DND-41 (cell line): Measurements from ENCODE around the gene DNMT1.

ENCODE experiments used
- ATAC-seq: fragments of 200-7000 bp; cut with Tn5 transposase; 3 replicates; pipeline ENCODE4 v1.9.1; 2021; ENCODE audit warnings: low read depth; ENCODE audit not compliant: insufficient read depth
- DNase-seq: peaks from one replicate; pipeline ENCODE4 v3.0.0-alpha.2; 2020
- H2AFZ ChIP-seq: 2 replicates; pipeline ENCODE4 v1.6.0; 2012; ENCODE audit warnings: low read depth, low read length
- H3K27ac ChIP-seq: 2 replicates; pipeline ENCODE4 v1.5.1; 2012; ENCODE audit warnings: low read length, inconsistent platforms
- H3K27me3 ChIP-seq: fragments of 200-600 bp; sonication (generic); 2 replicates; pipeline ENCODE4 v1.6.0; 2012; ENCODE audit warnings: low read length, mild to moderate bottlenecking, inconsistent platforms; ENCODE audit not compliant: insufficient read depth, poor library complexity
- H3K36me3 ChIP-seq: 2 replicates; pipeline ENCODE4 v1.5.1; 2012; ENCODE audit warnings: low read length, inconsistent platforms; ENCODE audit not compliant: insufficient read depth
- H3K4me1 ChIP-seq: 2 replicates; pipeline ENCODE4 v1.5.1; 2012; ENCODE audit warnings: mild to moderate bottlenecking, low read length; ENCODE audit not compliant: insufficient read depth
- H3K4me2 ChIP-seq: 2 replicates; pipeline ENCODE4 v1.6.0; 2012; ENCODE audit warnings: mild to moderate bottlenecking, moderate library complexity, low read length, inconsistent platforms; ENCODE audit not compliant: insufficient read depth
- H3K4me3 ChIP-seq, 2 experiments: fragments of 200-600 bp in 1 of 2; shearing (Covaris generic) in 1 of 2; 2 replicates each; pipeline ENCODE4 v1.5.1; 2012 to 2016; ENCODE audit warnings: inconsistent platforms in 2 of 2, low read length in 2 of 2, mild to moderate bottlenecking in 2 of 2, low read depth in 1 of 2, moderate library complexity in 1 of 2
- H3K79me2 ChIP-seq: 2 replicates; pipeline ENCODE4 v1.6.0; 2012; ENCODE audit warnings: low read length, inconsistent platforms; ENCODE audit not compliant: insufficient read depth
- H3K9ac ChIP-seq: 2 replicates; pipeline ENCODE4 v1.6.0; 2012; ENCODE audit warnings: low read depth, mild to moderate bottlenecking, inconsistent platforms, low read length, moderate library complexity
- H3K9me3 ChIP-seq: 2 replicates; pipeline ENCODE4 v1.5.1; 2012; ENCODE audit warnings: low read length, moderate library complexity, mild to moderate bottlenecking, inconsistent platforms; ENCODE audit not compliant: insufficient read depth, severe bottlenecking
- H4K20me1 ChIP-seq: 2 replicates; pipeline ENCODE4 v1.6.0; 2012; ENCODE audit warnings: low read length; ENCODE audit not compliant: insufficient read depth
- EZH2 ChIP-seq: IDR thresholded peaks from 3 replicates; pipeline ENCODE4 v1.6.1; 2012; ENCODE audit warnings: borderline replicate concordance, low read depth, mild to moderate bottlenecking, moderate library complexity, low read length, inconsistent platforms; ENCODE audit not compliant: severe bottlenecking
- TF ChIP-seq, protein P1 (sequence below): IDR thresholded peaks from 2 replicates; pipeline ENCODE4 v1.5.1; 2012; ENCODE audit warnings: borderline replicate concordance, low read length, moderate library complexity, mild to moderate bottlenecking; ENCODE audit not compliant: poor library complexity, severe bottlenecking; ENCODE audit errors: extremely low read depth

The DNMT1 gene

DNA sequence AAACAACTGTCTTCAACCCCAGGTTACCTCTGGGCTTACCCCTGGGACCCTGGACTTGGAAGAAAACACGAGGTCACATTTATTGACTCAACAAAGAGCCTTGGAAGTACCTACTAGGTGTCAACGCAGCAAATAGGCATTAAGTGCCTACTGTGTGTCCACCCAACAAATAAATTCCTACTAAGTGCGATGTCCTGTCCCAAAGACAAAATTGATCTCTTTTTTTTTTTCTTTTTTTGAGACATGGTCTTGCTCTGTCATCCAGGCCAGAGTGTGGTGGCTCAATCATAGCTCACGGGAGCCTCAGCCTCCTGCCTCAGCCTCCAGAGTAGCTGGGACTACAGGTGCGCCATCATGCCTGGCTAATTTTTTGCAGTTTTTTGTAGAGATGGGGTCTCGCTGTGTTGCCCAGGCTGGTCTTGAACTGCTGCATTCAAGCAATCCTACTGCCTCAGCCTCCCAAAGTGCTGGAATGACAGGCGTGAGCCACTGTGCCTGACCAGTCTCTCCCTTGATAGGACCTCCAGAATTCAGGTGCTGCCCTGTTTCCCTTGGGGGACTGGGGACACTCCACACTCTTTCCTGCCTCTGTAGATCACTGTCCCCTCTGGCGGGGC, 37.0 kb upstream of the DNMT1 start:
- Histone ChIP-seq H3K4me1 (peaks cover 35% of the 10 kb centered on the region), H3K27me3 (peaks cover 10% of the 10 kb centered on the region), H3K4me2 (peak overlapping the region; percentile 87), H3K9me3 (no peaks in the 10 kb centered on the region), H2AFZ (no peak overlapping the region), H3K9ac (peak overlapping the region; percentile 70; the same call in 1 of the 2 replicates), H3K36me3 (no peaks in the 10 kb centered on the region), H3K79me2 (no peaks in the 10 kb centered on the region), H3K4me3 (peak overlapping the region in 1 of 2 experiments; percentile 58; a peak in 1 of 4 replicates), H3K27ac (no peak overlapping the region), H4K20me1 (no peaks in the 10 kb centered on the region)
- no peak for DNase-seq
- ATAC-seq = 0 out of 3 replicates have a peak, but pooled peaks have one; percentile 2
- TF ChIP-seq, protein P1, sequence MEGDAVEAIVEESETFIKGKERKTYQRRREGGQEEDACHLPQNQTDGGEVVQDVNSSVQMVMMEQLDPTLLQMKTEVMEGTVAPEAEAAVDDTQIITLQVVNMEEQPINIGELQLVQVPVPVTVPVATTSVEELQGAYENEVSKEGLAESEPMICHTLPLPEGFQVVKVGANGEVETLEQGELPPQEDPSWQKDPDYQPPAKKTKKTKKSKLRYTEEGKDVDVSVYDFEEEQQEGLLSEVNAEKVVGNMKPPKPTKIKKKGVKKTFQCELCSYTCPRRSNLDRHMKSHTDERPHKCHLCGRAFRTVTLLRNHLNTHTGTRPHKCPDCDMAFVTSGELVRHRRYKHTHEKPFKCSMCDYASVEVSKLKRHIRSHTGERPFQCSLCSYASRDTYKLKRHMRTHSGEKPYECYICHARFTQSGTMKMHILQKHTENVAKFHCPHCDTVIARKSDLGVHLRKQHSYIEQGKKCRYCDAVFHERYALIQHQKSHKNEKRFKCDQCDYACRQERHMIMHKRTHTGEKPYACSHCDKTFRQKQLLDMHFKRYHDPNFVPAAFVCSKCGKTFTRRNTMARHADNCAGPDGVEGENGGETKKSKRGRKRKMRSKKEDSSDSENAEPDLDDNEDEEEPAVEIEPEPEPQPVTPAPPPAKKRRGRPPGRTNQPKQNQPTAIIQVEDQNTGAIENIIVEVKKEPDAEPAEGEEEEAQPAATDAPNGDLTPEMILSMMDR = no peak
- TF ChIP-seq EZH2 = no peak

DNA sequence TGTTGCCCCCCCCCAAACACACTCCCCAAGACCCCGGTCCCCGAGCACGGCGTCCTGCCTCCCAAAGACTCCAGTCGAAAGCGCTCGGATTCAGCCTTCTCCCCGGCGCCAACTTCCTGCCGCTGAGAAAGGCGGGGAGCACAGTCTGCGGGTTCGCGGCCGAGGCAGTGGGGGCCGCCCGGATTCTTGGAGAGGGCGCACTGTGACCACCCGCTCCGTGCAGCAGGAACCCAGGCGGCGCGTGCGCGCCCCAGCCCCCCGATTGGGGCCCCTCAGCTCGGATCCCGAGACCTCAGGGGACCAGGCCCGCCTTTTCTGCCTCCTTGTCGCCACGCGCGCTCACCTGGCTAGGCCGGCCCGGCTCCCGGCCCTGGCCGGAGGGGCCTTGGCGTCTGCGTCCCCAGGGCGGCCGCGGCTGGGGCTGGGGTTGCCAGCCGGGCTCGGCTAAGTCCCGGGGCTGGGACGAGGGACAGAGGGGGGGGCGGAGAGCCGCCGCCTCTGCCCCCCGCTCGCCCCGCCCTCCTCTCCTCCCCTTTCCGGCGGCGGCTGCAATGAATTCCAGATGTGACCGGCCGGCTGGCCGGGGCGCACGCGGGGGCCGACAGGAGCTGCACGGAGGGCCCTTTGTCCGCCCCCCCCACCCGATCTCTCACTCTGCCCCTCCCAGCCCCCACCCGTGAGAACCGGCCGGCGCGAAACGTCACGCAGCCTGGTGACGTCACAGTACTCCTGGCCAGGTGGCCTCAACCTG, 36.3 kb upstream of the DNMT1 start, which contains the start of gene S1PR2:
TSS of gene S1PR2 (minus strand) at position 471 of the 751 bp plus-strand sequence. CDS start 6,426 bp downstream, outside the sequence.
- Histone ChIP-seq H3K4me1 (peaks cover 28% of the 10 kb centered on the region), H3K36me3 (no peaks in the 10 kb centered on the region), H2AFZ (peak within 1 kb of the TSS; percentile 80), H3K27ac (peak within 1 kb of the TSS; percentile 50; the same call in 1 of the 2 replicates), H3K9ac (peak within 1 kb of the TSS; percentile 70), H3K4me3 (peak within 1 kb of the TSS; percentile 24 to 58; a peak in 3 of 4 replicates), H3K79me2 (no peaks in the 10 kb centered on the region), H3K4me2 (peak within 1 kb of the TSS; percentile 87), H3K27me3 (peaks cover 10% of the 10 kb centered on the region), H3K9me3 (no peaks in the 10 kb centered on the region), H4K20me1 (no peaks in the 10 kb centered on the region; the same call in 1 of the 2 replicates)
- TF ChIP-seq, protein P1 = no peak
- TF ChIP-seq EZH2 = no peak
- ATAC-seq (peak; percentile 73), DNase-seq (peak; percentile 61)

GRCh38 chr19:10230173-10230860, 35.6 kb upstream of the DNMT1 start:
- DNase-seq (peak; percentile 44), ATAC-seq (peak; percentile 35; the same call in 2 of the 3 replicates)
- TF ChIP-seq, protein P1 = no peak
- TF ChIP-seq EZH2 = no peak
- no peaks in the 10 kb centered on the region for H3K9me3 ChIP-seq
- no peaks in the 10 kb centered on the region for H3K79me2 ChIP-seq
- peak overlapping the region; percentile 70 for H3K9ac ChIP-seq
- H3K36me3 ChIP-seq = no peaks in the 10 kb centered on the region
- H3K4me3 ChIP-seq = peak overlapping the region; percentile 24 to 58; a peak in 3 of 4 replicates
- H3K4me2 ChIP-seq = peak overlapping the region; percentile 87
- H2AFZ ChIP-seq = peak overlapping the region; percentile 80
- H4K20me1 ChIP-seq = no peaks in the 10 kb centered on the region; the same call in 1 of the 2 replicates
- H3K27ac ChIP-seq = peak overlapping the region; percentile 50; the same call in 1 of the 2 replicates
- H3K4me1 ChIP-seq = peaks cover 22% of the 10 kb centered on the region
- H3K27me3 ChIP-seq = peaks cover 10% of the 10 kb centered on the region
